ENCODE measurements around the gene ADGRV1.

- TF ChIP-seq EP300 (IDR thresholded peaks at IDR 0.05), result no peak
- no peak for TF ChIP-seq CTCF (IDR thresholded peaks at IDR 0.05)
- TF ChIP-seq POLR2A (IDR thresholded peaks at IDR 0.05), result no peak
These were observed 579.0 kb downstream of the ADGRV1 start for GRCh38 chr5:91137647-91138046.
